GM18519 (cell line): ENCODE measurements around the gene SLC22A12.
"Not testable (repeated sequence)": the region's sequence is repeated elsewhere in the genome, so short reads cannot be mapped to it uniquely, and the experiment has no call there.

Experiments
- ATAC-seq: cut with Tn5 transposase; IDR thresholded peaks from one replicate; pipeline ENCODE4 v1.9.1; 2021; ENCODE audit warnings: mild to moderate bottlenecking, moderate library complexity; ENCODE audit not compliant: unreplicated experiment, low FRiP score

SLC22A12 gene

DNA sequence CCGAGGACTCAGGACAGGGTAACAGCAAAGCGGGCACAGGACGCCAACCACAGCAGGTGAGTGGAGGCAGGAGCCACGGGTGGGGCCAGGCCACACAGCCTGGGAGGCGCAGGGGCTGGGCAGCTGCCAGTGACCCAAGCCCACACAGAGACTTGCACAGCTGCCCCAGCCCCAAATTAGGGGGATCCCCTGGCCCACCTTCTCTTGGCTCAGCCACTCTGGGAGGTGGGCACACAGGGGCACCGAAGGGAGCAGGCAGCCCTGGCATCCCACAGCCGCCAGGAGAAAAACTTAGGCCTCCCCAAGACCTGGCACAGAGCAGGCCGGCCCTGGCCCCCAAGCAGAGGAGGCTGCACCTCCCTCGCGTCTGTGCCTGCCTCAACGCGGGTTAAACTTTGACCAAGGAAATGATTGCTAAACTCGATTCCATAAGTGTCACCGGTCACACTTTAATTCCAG lies at the start of gene SLC22A12:
SLC22A12 (plus strand) TSS at position 458 of the 459 bp plus-strand sequence. CDS start 337 bp downstream, outside the sequence.
- no peak for ATAC-seq

- no peak for ATAC-seq
Observed at GRCh38 chr11:64542172-64543125, 48.6 kb upstream of the SLC22A12 start.

GRCh38 chr11:64543818-64544217 lies 47.2 kb upstream of the SLC22A12 start:
- ATAC-seq, result no peak

DNA sequence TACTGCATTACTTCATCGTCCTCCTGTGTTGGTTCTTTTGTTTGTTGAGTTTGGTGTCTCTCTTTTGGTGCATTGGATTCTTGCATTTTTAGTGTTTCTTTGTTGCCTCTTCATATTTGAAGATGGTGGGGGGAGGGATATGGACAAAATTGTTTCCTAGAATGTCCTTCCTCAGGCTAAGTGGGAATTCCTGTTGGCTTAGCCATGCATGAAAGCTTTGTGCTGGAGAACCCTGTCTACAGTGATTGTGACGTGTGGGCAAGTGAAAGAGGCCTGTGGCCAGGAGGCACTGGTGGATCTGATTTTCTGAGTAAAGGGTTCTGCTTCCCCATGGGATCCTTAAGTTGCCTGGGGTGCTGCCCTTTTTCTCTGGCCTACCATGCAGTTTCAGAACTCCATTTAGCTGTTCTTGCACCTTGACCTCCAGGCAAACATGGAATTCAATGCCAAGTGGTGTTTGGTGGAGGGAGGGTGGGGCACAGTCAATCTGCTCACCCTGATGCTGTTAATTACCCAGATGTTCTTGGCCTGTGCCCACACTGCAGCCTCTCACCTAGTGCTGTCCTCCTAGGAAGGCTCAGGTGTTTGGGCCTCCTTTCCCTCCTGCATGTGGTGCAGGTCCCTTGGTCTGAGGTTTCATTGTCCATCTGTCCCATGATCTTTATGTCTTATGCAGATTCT lies 46.3 kb upstream of the SLC22A12 start:
- no peak for ATAC-seq

- no peak for ATAC-seq
Observed at GRCh38 chr11:64545619-64546018, 45.4 kb upstream of the SLC22A12 start.

GRCh38 chr11:64546176-64546575 lies 44.8 kb upstream of the SLC22A12 start:
- ATAC-seq, result no peak

DNA sequence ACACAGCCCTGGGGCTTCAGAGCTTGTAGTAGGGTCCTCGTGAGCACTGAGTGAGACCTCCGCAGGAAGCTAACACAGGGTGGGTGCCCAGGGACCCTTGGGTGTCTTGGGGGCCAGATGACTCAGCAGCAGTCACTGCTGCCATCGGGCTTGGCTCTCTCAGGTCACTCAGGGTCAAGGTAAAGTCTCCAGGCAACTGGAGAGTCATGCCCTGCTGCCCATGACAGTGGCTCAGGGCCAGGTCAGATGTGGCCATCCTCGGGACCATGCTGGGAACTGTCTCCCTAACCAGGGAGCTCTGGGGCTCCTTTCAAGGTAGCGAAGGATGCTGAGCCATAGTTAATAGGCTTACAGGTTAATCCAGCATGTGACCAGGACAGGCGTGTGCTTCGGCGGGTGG lies 44.4 kb upstream of the SLC22A12 start:
- ATAC-seq, result no peak

DNA sequence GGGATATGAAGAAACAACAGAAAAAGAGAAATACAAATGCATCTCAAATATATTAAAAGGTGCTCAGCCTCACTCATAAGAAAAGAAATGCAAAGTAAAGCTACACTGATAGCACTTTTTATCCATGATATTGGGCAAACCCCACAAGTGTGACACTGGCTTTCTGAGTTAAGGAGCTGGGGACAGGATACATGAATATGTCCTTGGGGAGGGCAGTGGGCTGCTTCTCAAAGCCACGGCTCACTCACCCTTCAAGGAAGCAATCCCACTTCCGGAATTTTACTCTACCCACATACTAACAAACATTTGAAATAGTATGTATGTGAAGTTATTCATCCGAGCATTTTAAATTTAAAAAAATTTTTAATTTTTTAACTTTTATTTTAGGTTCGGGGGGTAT lies 41.1 kb upstream of the SLC22A12 start:
- no peak for ATAC-seq

- no peak for ATAC-seq
Observed at GRCh38 chr11:64553554-64554201, 37.3 kb upstream of the SLC22A12 start.

DNA sequence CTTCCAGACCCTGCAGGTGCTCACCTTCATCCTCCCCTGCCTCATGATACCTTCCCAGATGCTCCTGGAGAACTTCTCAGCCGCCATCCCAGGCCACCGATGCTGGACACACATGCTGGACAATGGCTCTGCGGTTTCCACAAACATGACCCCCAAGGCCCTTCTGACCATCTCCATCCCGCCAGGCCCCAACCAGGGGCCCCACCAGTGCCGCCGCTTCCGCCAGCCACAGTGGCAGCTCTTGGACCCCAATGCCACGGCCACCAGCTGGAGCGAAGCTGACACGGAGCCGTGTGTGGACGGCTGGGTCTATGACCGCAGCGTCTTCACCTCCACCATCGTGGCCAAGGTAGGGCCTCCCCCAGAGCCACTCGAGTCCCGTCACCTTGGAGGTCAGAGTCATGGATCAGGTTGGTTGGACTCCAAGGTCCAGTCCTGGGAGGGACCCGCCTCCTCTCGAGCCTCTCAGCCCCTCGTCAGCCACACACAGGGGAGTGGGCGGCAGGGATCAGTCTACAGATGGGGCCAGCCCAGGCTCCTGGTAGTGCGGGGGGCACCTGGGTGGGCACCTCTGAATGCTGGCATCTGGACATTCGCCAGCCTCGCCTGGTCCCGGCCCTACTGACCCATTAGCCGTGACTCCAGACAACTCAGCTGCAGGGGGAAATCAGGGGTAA lies 34.8 kb upstream of the SLC22A12 start:
- no peak for ATAC-seq

DNA sequence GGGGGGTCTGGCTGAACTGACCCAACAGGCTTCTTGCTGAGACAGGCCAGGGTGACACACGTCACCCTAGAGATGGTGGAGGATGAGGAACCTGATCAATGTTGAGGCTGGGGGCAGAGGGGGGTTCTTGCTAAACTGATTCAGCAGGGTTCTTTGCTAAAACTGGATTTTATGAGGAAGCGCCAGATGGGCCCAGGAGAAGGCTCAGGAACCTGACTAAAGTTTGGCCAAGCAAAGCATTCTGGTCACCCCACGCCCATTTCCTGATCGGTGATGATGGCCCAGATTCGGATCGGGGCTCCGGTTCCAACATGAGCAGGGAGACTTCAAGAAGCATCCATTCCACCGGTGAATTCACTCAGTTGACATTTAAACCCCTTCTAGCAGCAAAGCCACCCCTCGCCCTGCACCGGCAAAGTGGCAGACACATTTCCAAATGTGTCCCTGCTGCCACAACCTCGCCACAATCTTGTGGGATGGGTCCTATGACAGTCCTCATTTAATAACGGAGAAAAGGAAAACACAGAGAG lies 34.2 kb upstream of the SLC22A12 start:
- ATAC-seq, result no peak

GRCh38 chr11:64558065-64558745 lies 32.8 kb upstream of the SLC22A12 start:
- ATAC-seq, result no peak

DNA sequence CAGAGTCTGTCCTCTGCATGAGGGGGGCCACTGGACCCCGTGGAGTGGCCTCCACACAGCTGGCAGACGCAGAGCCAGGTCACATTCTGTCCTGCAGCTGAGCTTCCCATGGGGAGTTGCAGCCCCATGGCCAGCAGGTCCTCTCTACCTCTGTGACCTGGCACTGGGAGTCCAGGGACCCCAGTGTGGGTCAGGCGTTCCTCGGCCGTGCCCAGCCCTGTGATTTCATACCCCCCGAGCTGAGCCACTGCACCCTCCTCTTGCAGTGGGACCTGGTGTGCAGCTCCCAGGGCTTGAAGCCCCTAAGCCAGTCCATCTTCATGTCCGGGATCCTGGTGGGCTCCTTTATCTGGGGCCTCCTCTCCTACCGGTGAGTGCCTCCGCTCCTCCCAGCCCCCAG lies 32.2 kb upstream of the SLC22A12 start:
- no peak for ATAC-seq

GRCh38 chr11:64559351-64560138 lies 31.5 kb upstream of the SLC22A12 start:
- ATAC-seq, result no peak

DNA sequence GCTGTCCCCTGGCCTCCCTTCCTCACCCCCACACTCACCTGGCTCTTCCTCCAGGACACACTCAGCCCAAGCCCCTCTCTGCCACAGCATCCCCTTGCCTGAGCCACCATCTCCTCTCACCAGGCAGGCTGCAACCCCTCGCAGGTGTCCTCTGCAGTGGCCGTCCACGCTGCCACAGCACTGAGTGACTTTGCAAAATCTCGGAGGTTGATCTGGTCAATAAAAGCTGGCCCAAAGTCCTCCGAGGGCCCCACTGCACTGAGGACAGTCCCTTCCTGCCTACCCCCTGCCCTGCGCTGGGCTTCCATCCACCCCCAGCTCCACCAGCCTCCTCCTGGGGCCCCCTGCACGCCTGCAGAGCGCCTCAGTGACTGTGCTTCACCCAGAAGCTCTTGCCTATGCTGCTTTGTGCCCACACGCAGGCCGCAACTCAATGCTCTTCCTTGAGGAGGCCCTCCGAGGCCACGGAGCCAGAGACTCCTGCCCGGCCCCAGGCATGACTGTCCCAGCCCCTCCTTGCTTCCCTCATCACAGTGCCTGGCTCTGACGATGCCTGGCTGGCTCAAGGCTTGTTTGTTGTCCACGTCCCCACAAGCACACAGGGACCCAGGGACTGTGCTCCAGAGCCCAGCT lies 30.8 kb upstream of the SLC22A12 start:
- ATAC-seq, result no peak

DNA sequence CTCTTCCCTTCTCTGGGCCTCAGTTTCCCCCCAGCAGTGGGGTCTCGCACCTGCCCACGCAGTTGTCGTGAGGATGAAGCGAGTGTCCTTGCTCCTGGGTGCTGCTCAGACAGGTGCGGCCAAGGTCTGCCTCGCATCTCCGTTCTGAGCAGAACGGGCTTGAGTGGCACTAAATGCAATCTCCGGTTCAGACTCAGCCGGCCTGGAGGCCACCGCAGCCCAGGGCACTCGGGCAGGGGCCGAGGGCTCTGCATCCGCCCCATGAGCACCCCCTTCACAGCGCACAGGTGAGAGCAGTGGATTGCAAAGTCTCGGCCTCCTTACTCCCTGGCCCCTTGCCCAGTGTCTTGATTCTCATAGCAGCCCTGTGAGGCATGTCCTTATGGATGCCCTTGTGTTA lies 30.1 kb upstream of the SLC22A12 start:
- no peak for ATAC-seq

DNA sequence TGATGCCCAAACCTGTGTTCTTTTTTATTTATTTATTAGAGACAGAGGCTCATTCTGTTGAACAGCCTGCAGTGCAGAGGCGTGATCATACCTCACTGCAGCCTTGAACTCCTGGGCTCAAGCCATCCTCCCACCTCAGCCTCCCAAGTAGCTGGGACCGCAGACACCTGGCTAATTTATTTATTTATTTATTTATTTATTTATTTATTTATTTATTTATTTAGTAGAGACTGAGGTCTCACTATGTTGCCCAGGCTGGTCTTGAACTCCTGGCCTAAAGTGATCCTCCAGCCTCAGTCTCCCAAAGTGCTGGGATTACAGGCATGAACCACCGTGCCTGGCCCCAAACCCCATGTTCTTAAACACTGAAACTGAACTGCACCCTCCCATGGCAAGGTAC lies 29.6 kb upstream of the SLC22A12 start:
- ATAC-seq, result not testable (repeated sequence)

GRCh38 chr11:64561984-64562722 lies 28.9 kb upstream of the SLC22A12 start:
- ATAC-seq, result no peak
